Stimulated activated CD4-positive, alpha-beta T cell treated with anti-CD3 and anti-CD28 coated beads, Interleukin-1b, Interleukin-23, amount 100 ng/mL, for 24 hours (primary cell): ENCODE measurements around the gene ATF7IP2.
"Not testable (repeated sequence)": the region's sequence is repeated elsewhere in the genome, so short reads cannot be mapped to it uniquely, and the experiment has no call there.

Source experiments
- DNase-seq, 4 experiments: peaks; one replicate each; pipeline ENCODE4 v3.0.0-alpha.2; 2020; ENCODE audit warnings: low read depth in 4 of 4, low spot score in 1 of 4

ATF7IP2 gene

GRCh38 chr16:10441726-10442125 is 55.9 kb downstream of the ATF7IP2 start:
- no peak for DNase-seq

- no peak for DNase-seq
Observed at GRCh38 chr16:10447289-10447688, 61.4 kb downstream of the ATF7IP2 start.

- DNase-seq: not testable (repeated sequence)
Observed at GRCh38 chr16:10452208-10453158, 66.6 kb downstream of the ATF7IP2 start.

- DNase-seq: no peak
Observed at GRCh38 chr16:10453159-10453510, 67.3 kb downstream of the ATF7IP2 start.

GRCh38 chr16:10465821-10466220 is 80.0 kb downstream of the ATF7IP2 start:
- no peak for DNase-seq

GRCh38 chr16:10466313-10466712 is 80.5 kb downstream of the ATF7IP2 start:
- no peak for DNase-seq

GRCh38 chr16:10466861-10467260 is 81.0 kb downstream of the ATF7IP2 start:
- DNase-seq: no peak

GRCh38 chr16:10476636-10477035 is 90.8 kb downstream of the ATF7IP2 start:
- not testable (repeated sequence) for DNase-seq

- DNase-seq: no peak
Observed at GRCh38 chr16:10480151-10480550, 94.3 kb downstream of the ATF7IP2 start.

GRCh38 chr16:10485159-10485558 is 99.3 kb downstream of the ATF7IP2 start:
- DNase-seq: no peak

GRCh38 chr16:10485698-10486382 is 100.0 kb downstream of the ATF7IP2 start:
- DNase-seq: no peak

- DNase-seq: no peak
Observed at GRCh38 chr16:10490141-10490540, 104.3 kb downstream of the ATF7IP2 start.

GRCh38 chr16:10493276-10493675 is 107.4 kb downstream of the ATF7IP2 start:
- DNase-seq: no peak

- no peak for DNase-seq
Observed at GRCh38 chr16:10494343-10495030, 108.6 kb downstream of the ATF7IP2 start.

GRCh38 chr16:10495031-10495345 is 109.1 kb downstream of the ATF7IP2 start:
- no peak for DNase-seq

GRCh38 chr16:10497132-10498101 is 111.6 kb downstream of the ATF7IP2 start:
- DNase-seq: no peak

- DNase-seq: no peak
Observed at GRCh38 chr16:10500582-10500981, 114.7 kb downstream of the ATF7IP2 start.

GRCh38 chr16:10501016-10501607 is 115.3 kb downstream of the ATF7IP2 start:
- no peak for DNase-seq

- no peak for DNase-seq
Observed at GRCh38 chr16:10502776-10503175, 116.9 kb downstream of the ATF7IP2 start.

- no peak for DNase-seq
Observed at GRCh38 chr16:10504404-10504885, 118.6 kb downstream of the ATF7IP2 start.
